HG03039 (cell line): ENCODE data around the gene MACROD2.
"Not testable (repeated sequence)": the region's sequence is repeated elsewhere in the genome, so short reads cannot be mapped to it uniquely, and the experiment has no call there.

ENCODE experiments used
- ATAC-seq: cut with Tn5 transposase; IDR thresholded peaks from one replicate; pipeline ENCODE4 v1.9.1; 2021; ENCODE audit warnings: mild to moderate bottlenecking, moderate library complexity; ENCODE audit not compliant: unreplicated experiment

The MACROD2 gene

GRCh38 chr20:15930311-15931305, 1935.3 kb downstream of the MACROD2 start:
- ATAC-seq = no peak

GRCh38 chr20:15931897-15932296, 1936.6 kb downstream of the MACROD2 start:
- no peak for ATAC-seq

GRCh38 chr20:15937179-15937578, 1941.9 kb downstream of the MACROD2 start:
- peak; percentile 71 for ATAC-seq

- ATAC-seq = no peak
Measured at GRCh38 chr20:15938847-15939246, 1943.5 kb downstream of the MACROD2 start.

DNA sequence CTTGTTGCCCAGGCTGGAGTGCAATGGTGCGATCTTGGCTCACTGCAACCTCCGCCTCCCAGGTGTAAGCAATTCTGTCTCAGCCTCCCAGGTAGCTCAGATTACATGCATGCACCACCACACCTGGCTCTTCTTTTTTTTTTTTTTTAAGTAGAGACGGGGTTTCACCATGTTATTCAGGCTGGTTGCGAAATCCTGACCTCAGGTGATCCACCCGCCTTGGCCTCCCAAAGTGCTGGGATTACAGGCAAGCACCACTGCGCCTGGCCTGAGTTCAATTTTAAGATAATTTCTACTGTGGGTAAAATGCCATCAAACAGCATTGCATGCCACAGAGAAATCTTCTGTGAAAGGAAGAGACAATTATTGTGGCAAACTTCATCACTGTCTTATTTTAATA, 1944.8 kb downstream of the MACROD2 start:
- no peak for ATAC-seq

DNA sequence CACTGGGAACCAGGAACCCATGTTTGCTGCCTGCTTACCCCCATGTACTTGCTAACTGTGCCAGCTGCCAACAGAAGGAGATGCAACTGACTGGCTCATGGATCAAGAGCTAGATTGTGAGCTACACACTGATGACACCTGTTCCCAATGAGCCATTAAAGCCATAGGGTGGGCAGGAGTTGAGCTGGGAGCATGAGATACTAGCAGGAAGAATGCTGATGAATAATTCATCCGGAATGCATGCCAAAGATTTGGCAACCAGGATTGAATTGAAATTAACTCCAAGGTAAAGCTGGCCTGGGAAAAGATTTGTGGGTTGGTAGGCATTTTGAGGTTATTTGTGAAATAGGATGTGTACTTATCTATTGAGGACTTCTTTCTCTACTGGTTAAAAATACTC, 1946.8 kb downstream of the MACROD2 start:
- ATAC-seq = no peak

DNA sequence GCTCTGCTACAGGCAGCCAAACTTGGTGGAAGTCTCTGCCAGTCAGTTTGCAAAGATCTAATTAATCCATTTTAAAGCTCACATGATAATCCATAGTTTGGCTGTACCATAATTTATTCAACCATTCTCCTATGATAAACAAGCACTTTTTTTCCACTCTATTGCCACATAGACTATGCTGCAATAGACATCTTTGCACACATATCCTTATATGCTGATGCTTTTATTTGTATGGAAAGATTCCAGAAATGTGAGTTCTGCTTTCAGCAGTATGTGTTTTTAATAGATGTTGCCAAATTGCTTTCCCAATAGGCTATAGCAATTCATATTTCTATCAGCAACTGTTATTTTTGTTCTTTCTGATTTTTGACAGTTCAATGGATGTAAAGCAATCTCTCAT, 1950.0 kb downstream of the MACROD2 start:
- ATAC-seq = no peak

DNA sequence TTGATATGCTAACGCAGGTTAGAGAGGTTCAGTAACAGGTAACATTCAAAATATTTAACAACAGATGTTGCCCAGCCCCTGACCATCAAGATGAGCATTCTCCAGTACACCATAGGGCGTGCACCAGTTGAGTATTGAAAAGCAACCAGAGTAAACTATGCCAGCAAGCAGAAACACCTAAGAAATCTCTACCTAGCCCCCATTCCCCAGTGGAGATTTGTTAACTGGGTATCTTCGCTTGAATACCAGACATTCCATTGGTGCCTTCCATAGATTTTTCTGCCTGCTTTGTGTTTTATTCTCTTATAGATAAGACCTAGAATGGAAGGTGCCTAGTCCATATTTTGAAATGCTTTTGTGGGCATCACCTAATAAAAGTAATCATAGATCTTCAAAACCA, 1954.1 kb downstream of the MACROD2 start:
- ATAC-seq = no peak

- ATAC-seq = no peak
Measured at GRCh38 chr20:15951658-15952057, 1956.3 kb downstream of the MACROD2 start.

DNA sequence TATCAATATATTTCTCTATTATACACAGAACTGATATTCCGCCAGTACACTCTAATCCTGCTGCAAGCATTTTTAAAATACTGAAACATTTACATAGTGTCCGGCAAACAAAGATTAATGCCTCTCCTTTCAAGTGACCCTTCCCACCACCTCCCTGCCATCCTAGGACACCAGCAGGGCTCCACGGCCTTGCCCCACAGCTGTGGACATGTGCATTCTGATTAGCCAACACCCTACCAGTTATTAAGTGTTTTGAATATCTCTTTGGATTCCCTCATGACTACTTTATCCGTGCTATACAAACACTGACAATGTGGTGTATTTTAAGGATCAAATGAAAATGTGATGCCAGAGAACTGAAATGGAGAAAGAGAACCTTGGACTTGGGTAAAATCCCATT, 1962.8 kb downstream of the MACROD2 start:
- ATAC-seq = no peak

DNA sequence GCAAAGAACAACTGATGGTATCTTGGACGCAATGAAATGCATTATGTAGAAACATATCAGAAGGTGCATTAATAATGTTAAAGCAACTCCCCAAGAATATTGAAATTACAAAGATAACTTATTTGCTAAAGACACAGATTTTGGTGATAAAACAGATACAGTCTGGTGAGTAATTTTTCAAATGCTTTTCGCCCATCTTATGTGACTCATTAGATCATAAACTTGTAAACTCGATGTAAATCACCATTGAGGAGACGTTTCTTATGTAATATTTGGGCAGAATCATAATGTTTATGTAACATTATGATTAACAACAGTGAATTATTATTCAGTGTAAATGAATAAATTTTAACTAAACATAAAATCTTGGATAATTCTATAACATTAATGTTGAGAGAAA, 1969.8 kb downstream of the MACROD2 start:
- ATAC-seq = no peak

DNA sequence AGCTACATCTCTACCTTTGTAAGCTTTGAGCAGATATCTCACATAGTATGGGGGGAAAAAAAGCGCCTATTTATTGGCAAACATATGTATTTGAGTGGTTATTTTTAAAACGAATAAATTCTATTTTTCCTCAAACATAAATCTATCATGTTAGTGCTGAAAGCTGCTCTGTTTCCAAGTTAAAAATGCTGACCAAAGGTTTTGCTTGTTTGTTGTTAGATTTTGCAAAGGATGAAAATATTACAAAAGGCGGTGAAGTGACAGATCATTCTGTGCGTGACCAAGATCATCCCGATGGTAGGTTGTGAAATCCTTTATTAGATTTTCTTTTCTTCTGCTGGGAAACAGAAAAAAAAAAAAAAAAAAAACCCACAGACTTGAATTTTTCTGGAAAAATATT, 1972.0 kb downstream of the MACROD2 start:
- ATAC-seq = no peak

DNA sequence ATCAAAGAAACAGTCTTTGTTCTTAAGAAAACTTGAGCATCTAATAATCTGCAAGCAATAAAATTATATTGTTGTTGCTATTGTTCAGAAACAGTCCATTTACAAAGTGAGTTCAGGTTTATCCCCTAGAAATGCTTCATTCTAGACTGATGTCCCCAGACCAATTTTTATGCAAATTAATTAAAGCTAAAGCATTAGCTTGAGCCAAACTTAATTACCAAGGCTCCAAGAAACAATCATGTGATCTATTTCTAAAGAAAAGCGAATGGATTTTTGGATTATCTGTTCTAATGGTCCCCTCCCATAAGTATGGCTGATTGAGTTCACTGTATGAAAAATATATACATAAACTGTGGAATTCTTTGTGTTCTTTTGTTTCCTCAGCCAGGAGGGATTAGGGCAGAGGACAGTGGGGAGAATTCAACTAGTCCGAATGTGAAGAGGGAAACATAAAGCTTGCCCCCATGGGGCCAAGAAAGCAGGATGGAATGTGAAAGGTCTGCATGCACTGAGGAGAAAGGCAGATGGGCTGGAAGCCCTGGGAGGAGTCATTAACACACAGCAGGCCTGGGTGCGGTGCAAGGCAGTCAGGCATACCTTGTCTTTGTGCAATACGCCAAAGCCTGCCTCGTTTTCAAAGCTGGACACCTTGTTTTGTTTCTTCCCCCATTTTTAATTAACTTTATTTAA, 1980.9 kb downstream of the MACROD2 start:
- ATAC-seq = no peak

GRCh38 chr20:15977026-15977425, 1981.7 kb downstream of the MACROD2 start:
- ATAC-seq = no peak

- ATAC-seq = no peak
Measured at GRCh38 chr20:15977758-15978157, 1982.4 kb downstream of the MACROD2 start.

DNA sequence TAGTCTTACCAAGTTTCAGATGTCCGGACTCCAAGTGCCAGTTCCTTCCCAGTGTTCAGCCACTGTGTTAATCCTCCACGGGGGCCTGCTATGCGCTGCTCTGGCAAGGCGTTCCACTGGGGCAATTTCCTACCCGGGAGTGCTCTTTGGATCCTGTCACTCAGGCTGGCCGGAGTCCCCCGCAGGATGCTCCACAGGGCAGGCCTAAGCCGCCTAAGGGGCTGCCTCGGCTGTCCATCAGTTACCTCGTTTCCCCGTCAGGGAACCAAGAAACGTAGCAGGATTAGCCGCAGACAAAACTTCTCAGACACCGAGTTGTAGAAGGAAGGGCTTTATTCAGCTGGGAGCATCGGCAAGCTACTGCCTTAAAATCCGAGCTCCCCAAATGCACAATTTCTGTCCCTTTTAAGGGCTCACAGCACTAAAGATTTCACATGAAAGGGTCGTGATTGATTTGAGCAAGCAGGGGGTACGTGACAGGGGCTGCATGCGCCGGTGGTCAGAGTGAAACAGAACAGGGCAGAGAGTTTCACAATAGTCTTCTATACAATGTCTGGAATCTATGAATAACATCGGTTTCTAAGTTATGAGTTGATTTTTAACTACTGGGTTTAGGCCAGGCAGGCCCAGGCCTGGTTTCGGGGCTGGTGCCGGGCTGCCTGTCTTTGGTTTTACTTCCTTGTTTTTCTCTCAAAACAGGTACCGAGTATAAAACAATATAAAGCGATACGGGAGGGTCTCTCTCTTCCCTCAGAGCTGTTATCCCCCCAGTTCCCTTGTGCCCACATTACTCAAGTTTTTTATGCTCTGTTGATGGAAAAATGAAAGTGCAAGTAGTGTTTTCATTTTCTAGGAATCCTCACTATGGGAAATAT, 1990.4 kb downstream of the MACROD2 start:
- not testable (repeated sequence) for ATAC-seq

DNA sequence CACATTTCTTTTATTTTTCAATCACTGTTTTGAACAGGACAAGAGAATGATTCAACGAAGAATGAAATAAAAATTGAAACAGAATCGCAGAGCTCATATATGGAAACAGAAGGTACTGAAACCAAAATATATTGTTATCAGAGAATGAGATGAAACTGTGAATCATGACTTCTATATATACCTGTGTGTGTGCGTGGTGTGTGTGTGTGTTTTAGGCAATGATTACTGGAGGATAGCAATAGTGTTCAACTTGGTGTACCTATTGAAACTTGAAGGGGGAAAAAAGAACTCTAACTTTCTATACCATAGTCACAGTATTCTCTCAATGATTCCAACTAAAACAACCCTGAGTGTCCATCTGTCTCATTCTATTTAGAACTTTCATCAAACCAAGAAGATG, 1991.4 kb downstream of the MACROD2 start:
- ATAC-seq = peak; percentile 85

DNA sequence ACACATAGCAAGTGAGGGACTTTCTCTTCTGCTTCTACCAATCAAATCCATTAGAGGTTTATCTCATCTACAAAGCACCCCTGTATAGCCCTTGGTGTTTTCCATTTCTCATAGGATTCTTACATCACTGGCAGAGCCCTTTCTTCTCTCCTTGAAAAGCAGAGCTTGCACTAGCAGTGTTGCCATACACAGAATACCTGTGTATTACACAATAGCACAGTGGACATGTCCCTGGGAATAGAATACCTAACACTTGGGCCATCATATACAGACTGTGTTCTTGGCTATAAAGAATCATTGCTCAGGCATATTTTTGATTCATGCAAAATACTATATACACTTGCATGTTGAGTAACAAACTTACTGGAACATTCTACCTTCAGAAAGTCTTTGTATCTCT, 1996.0 kb downstream of the MACROD2 start:
- ATAC-seq = no peak

DNA sequence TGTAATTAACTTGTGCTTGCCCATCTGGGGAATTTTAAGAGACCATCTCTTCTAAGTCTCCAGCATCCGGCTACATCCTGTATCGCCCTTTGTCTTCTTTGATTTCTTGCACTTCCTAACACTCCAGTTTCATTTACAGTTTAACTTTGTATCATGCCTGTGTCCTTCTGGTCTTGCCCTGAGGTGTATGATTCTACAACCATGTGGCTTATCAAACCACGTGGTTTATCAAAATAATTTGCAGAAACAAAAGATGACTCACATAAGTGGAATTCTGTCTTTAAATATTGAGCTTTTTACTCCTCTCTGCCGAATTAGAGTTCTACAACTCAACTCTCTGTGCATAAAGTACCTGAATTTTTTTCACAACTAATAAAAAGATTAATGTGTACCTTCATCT, 1997.2 kb downstream of the MACROD2 start:
- no peak for ATAC-seq

- no peak for ATAC-seq
Measured at GRCh38 chr20:16000112-16000511, 2004.8 kb downstream of the MACROD2 start.

DNA sequence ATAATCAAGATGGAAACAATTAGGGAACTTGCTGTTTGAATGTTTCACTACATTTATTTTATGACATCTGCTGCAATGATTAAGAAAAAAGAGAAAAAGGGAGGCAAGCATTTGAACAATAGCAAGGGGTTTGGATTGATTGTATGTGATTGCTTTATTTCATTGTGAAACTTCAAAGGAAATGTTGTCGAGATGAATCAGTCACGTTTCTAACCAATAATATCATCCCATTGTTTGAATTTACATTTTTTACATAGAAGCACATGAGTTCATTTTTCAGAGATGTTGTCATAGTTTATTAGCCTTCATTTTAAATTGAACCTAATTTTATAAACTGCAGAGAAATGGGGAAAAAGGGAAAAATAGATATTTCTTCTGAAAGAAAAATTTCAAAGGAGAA, 2006.0 kb downstream of the MACROD2 start:
- no peak for ATAC-seq
